Measurements from ENCODE around the gene MTCH1. TPM values are rescaled to one million over a fixed set of nuclear protein-coding genes. Genes with fewer than 3 reads are reported as not detected.

Gene MTCH1
- total RNA-seq, 4 donors from 2014 or later = 127 to 186 (median 158) TPM

GRCh38 chr6:36963451-36964290, 22.3 kb downstream of the MTCH1 start:
- Histone ChIP-seq H3K27me3 (no peaks in the 10 kb centered on the region), H3K4me1 (peaks cover 0 to 21% (median 6%) of the 10 kb centered on the region in 4 donors), H3K9me3 (no peaks in the 10 kb centered on the region), H3K4me3 (peak overlapping the region in 1 of 4 donors; percentile 15), H3K36me3 (peaks cover 0 to 19% (median 0%) of the 10 kb centered on the region in 3 donors), H3K27ac (peak overlapping the region in 1 of 4 donors; percentile 63)
- DNase-seq = peak; percentile 39 to 72 (median 62)
- TF ChIP-seq POLR2A (IDR thresholded peaks at IDR 0.05) (no peak), CTCF (IDR thresholded peaks at IDR 0.05) (no peak)

- Histone ChIP-seq H3K27ac (peak overlapping the region in 1 of 4 donors; percentile 63), H3K9me3 (no peaks in the 10 kb centered on the region), H3K4me1 (peaks cover 0 to 21% (median 6%) of the 10 kb centered on the region in 4 donors), H3K36me3 (peaks cover 0 to 11% (median 0%) of the 10 kb centered on the region in 3 donors), H3K27me3 (no peaks in the 10 kb centered on the region), H3K4me3 (peak overlapping the region in 1 of 4 donors; percentile 15)
- TF ChIP-seq CTCF (IDR thresholded peaks at IDR 0.05) = no peak
- DNase-seq = peak; percentile 58 to 90 (median 81)
These were observed 23.1 kb downstream of the MTCH1 start for GRCh38 chr6:36962874-36963273.

GRCh38 chr6:36961441-36962435, 24.3 kb downstream of the MTCH1 start:
- Histone ChIP-seq H3K36me3 (no peaks in the 10 kb centered on the region), H3K4me1 (peaks cover 0 to 21% (median 6%) of the 10 kb centered on the region in 4 donors), H3K4me3 (no peak overlapping the region), H3K27ac (no peak overlapping the region), H3K9me3 (no peaks in the 10 kb centered on the region), H3K27me3 (no peaks in the 10 kb centered on the region)
- DNase-seq = peak in 2 of 3 donors; percentile 44 to 45
- no peak for TF ChIP-seq POLR2A (IDR thresholded peaks at IDR 0.05)
- no peak for TF ChIP-seq CTCF (IDR thresholded peaks at IDR 0.05)

GRCh38 chr6:36959555-36960250, 26.3 kb downstream of the MTCH1 start:
- H3K4me1 ChIP-seq = peaks cover 0 to 26% (median 6%) of the 10 kb centered on the region in 4 donors
- DNase-seq = peak in 1 of 3 donors; percentile 24
- H3K36me3 ChIP-seq = no peaks in the 10 kb centered on the region
- no peaks in the 10 kb centered on the region for H3K9me3 ChIP-seq
- H3K27ac ChIP-seq = no peak overlapping the region
- no peak for TF ChIP-seq CTCF (IDR thresholded peaks at IDR 0.05)
- no peak for TF ChIP-seq POLR2A (IDR thresholded peaks at IDR 0.05)
- H3K27me3 ChIP-seq = no peaks in the 10 kb centered on the region
- no peak overlapping the region for H3K4me3 ChIP-seq

Data from Peyer's patch (tissue), 4 donors.